HG02840 (cell line): ENCODE data around the gene HELZ.
A peak's percentile ranks its signal among the peaks of the same experiment; 100 is the strongest.
"Not testable (repeated sequence)": the region's sequence is repeated elsewhere in the genome, so short reads cannot be mapped to it uniquely, and the experiment has no call there.

Experiments used
- ATAC-seq: cut with Tn5 transposase; IDR thresholded peaks from one replicate; pipeline ENCODE4 v1.9.1; 2021; ENCODE audit warnings: mild to moderate bottlenecking, moderate library complexity, moderate number of reproducible peaks; ENCODE audit not compliant: unreplicated experiment, low FRiP score

HELZ gene

DNA sequence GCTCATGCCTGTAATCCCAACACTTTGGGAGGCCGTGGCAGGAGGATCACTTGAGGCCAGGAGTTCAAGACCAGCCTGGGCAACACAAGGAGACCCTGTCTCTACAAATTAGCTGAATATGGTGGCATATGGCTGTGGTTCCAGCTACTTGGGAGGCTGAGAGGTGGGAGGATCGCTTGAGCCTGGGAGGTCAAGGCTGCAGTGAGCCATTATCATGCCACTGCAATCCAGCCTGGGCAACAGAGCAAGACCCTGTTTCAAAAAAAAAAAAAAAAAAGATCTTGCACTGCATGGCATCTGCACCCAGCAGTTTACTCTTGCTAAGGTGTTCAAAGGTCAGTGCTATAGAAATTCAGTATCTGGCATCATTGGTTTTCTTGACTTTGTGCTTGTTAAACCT, 26.2 kb upstream of the HELZ start:
- not testable (repeated sequence) for ATAC-seq

GRCh38 chr17:67270416-67270815, 25.4 kb upstream of the HELZ start:
- ATAC-seq, result no peak

GRCh38 chr17:67266496-67266895, 21.5 kb upstream of the HELZ start:
- ATAC-seq, result no peak

DNA sequence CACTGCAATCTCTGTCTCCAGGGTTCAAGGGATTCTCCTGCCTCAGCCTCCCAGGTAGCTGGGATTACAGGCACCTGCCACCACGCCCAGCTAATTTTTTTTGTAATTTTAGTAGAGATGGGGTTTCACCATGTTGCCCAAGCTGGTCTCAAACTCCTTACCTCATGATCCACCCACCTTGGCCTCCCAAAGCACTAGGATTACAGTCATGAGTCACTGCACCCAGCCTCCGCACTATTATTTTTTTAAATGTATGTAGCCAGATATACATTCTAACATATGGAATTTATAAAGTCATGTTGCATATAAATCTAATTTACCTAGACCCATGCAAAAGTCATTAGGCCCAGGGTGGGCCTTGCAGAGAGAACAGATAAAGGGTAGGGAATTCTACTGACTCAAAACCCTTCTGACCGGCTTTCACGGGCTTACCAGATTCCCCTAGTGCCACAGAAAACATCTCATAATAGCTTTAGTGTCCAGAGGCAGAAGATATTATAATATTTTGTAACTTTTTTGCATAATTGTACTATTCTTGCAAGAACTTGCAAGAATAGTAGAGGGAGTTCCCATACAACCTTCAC, 20.5 kb upstream of the HELZ start:
- ATAC-seq, result no peak

DNA sequence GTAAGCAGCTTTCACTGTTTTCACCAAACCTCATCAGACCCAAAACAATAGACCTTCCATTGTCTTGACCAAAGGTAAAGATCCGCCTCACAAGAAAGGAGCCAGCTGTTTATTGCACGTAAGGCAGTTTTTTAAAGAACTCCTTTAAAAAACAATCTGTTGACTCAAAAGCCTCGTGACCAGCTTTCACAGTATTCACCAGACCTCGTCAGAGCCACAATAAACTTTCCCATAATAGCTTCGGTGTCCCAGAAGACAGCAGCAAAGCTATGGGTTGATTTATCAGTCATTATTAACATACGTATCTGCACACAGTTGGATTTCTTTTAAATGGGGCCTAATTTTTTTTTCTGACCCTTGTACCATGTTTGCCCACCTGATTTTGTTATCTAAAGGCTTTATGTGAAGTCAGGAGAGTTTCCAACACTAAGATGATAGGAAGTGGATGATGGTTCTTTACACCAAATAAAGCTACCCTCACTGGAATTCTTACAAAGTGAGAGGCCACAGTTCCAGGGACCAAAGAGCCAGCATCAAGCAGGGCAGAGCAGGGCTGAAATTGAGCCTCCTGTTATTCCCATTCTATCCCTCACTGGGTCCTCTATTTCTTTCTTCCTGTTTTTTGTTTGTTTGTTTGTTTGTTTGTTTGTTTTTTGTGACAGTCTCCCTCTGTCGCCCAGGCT, 17.6 kb upstream of the HELZ start:
- no peak for ATAC-seq

DNA sequence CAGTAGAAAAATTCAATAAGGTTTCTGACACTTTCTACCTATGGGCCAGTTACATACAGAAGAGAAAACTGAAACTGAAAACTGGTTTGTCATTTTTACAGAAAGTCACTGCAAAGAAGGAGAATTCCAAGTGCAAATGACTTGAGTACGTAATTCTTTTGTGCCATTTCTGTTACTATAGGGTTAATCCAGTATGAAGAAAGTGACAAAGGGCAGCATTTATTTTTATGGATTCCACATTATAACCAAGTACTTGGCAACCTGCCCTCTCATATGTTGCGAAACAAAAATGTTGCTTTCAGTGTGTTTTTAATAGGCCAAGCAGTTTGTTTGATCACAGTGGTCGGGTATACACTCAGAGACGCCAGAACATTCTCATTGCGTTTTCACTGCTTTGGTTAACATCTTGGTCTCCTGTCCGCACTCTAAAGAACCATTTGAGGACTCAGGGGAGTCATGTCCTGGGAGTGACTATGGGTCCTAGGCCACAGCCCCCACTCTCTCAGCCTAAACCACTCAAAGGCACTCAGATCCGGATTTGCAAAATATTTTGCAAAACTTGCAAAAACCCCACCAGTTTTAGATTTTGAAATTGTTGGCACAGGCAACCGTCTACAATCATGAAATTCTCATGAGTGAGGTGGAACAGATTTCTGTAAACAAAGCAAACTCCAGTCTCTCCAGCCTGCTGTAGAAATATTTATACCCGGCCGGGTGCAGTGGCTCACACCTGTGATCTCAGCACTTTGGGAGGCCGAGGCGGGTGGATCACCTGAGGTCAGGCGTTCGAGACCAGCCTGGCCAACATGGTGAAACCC, 15.4 kb upstream of the HELZ start:
- ATAC-seq, result no peak

- no peak for ATAC-seq
These were observed 13.9 kb upstream of the HELZ start for GRCh38 chr17:67258821-67259468.

DNA sequence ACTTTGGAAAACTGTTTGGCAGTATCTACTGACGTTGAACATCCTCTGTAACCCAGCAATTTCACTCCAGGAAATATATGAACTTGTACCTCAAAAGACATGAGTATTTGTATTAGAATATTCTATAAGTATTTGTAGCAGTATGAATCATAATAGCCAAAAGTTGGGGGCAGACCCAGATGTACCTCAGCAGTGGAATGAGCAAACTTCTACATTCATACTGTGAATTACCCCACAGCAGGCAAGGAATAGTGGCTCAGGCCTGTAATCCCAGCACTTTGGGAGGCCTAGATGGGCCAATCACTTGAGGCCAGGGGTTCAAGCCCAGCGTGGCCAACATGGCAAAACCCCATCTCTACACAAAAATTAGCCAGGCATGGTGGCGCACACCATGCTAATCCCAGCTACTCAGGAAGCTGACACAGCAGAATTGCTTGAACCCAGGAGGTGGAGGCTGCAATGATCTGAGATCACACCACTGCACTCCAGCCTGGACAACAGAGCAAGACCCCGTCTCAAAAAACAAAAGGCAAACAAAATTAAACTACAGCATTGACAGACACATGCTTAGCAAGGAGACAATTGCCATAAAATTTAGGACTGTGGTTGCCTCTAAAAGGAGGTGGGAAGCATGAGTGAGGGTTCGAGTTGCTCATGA, 11.2 kb upstream of the HELZ start:
- no peak for ATAC-seq

DNA sequence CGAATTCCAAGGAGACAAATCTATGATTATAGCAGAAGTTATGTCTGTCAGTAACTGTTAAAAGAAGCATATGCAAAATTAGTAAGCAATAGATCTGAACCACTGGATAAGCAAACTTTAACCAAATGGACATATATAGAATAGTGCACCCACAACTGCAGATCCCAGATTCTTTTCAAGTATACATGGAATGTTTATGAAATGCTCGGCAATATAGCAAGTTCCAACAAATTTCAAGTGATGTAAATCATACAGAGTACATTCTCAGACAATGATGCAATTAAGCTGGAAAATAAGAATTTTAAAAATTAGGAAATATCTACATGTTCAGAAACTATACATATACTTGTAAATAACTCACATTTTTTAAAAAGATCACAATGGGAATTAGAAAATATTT, 8.4 kb upstream of the HELZ start:
- no peak for ATAC-seq

- ATAC-seq, result not testable (repeated sequence)
These were observed 6.6 kb upstream of the HELZ start for GRCh38 chr17:67251586-67251985.

DNA sequence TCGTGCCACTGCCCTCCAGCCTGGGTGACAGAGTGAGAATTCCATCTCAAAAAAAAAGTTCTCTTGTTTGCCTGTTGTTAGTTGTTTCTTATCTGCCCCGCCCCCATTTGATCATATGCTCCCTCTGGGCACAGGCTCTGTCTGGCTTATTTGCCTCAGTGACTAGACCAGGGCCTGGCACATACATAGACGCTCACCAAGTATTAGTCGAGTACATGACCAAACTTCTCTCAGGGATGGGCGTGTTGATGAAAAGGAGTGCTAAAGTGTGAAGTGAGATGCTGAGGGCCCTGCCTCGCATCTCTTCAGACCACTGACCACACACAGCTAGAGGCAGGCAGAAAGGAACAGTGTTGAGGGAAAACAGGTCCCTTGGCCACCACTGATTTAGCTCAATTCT, 3.3 kb upstream of the HELZ start:
- no peak for ATAC-seq

DNA sequence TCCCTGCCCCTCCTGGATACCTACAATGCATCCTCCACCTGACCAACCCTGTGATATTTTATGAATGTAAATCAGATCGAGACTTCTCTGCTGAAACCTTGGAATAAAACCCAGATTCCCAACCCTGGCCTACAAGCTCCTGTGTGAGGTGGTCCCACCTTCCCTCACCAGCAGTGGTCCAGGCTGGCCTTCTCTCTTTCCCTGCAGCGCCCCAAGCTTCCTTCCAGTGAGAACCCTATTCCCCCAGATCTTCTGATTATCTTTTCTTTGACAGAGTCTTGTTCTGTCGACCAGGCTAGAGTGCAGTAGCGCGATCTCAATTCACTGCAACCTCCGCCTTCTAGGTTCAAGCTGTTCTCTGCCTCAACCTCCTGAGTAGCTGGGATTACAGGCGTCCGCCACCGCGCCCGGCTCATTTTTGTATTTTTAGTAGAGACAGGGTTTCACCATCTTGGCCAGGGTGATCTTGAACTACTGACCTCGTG, 2.5 kb upstream of the HELZ start:
- no peak for ATAC-seq

DNA sequence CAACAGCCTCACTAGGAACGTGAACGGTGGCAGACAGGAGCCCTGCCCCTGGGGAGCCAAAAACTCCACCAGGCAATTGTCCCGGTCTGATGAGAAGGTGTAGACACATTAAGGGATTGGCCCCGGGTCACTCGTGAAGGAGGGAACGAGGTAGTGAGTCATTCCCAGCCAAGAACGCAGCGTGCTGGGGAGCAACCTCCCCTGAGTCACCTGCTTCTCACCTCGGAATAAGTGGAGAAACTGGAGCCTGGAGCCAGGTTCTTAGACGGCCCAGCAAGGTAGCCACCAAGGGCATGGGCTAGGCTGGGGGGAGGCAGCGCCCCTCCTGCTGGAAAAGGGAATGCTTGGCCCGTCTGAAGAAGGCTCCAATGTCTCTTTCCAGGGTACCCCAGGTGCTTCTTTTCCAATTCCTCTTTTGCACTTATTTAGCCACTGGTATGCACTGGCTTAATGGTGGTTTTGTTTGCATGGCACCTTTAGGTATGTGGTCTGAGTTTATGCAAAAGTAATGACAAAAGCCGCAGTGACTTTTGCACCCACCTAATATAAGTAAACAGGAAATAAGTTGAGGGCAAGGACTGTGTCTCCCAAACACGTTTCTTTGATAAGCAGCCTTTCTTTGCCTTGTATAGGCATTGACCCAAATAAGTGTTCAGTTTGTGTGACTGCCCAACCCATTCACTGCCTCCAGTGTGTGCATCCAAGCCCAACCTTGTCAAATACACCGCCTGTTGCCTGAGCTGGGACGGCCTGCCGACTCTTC, 1.8 kb upstream of the HELZ start:
- peak; percentile 60 for ATAC-seq

DNA sequence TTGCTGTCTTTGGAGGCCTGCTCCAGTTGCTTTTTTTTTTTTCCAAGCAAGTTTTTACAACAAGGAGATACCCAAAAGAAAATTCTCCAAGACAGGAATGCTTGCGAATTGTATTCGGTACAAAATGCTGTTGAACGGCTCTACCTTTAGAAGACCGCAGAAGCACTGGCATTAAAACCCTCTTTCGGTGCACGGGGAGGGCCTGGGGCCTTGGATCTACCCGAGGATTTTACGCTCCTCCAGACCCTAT, 1.3 kb upstream of the HELZ start:
- ATAC-seq, result no peak

DNA sequence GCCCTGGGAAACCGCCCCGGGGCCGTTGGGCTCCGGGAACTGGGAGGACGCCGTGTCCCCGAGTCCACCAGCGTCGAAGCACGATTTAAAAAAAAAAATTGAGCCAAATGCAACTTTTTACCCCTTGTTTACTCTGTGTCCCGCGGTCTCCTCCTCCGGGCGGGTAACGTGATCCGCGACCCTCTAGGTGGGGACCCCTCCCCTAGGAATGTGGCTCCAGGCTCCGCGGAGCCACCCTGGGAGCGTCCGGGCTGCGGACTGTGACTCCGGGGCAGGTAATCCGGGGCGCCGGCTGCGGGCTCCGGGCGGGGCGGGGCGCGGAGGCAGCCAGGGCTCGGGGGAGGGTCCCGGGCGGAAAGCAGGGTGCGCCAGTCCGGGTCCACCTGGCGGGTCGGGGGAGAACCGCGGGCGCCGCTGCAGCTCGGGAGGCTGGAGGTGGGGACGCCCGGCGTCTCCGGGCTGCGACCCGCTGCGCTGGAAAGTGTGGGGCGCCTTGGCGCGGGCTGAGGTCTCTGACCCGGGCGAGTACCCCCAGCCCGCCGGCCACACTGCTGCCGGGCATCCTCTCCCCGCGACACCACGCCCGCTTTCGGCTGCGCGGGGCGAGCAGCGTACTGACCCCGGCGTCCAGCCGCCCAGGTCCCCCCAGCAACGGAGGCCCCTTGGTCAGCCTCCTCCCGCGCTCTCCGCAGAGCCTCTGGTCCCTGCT, 852 bp upstream of the HELZ start:
- ATAC-seq, result no peak

DNA sequence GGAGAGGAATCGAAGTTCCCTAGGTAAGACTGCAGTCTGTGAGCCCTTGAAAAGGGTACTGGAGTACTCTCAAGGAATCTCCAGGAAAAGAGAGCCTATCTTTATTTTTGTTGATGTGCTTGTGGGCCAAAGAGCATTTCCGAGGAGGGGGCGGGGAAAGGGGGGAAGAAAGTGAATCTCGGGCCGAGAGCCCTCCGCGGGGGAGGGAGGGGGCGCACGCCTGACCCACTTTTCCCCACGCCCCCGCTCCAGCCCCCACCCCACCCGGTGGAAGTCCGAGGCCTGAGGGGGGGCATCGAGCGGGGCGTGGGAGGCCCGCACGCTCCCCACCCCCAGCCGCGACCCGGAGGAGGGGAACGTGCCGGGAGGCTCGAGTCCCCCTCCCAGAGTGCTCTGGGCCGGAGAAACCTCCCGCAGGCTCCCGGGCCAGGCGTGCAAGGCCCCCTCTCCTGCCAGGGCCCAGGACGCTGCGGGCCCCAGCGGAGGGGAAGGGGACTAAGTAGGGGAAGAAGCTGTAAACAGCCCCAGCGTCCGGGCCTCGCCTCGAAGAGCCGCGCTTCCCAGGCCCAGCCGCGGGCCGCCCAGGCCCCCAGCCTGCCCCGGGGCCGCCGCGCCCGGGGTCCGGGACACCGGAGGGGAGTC, 444 bp downstream of the HELZ start:
- peak; percentile 17 for ATAC-seq

- no peak for ATAC-seq
These were observed 1.7 kb downstream of the HELZ start for GRCh38 chr17:67243284-67243683.

- no peak for ATAC-seq
These were observed 3.2 kb downstream of the HELZ start for GRCh38 chr17:67241719-67242341.

- no peak for ATAC-seq
These were observed 5.4 kb downstream of the HELZ start for GRCh38 chr17:67239597-67239996.
